ENCODE results near the gene SMOC2. TPM values are rescaled to one million over a fixed set of nuclear protein-coding genes. Genes with fewer than 3 reads are reported as not detected.

The SMOC2 gene
- total RNA-seq, 2 experiments from 2014 or later, result not detected

GRCh38 chr6:168715643-168716481 is 274.9 kb downstream of the SMOC2 start:
- CTCF ChIA-PET, result no interaction called here
- POLR2A ChIA-PET, result no interaction called here

- ChIA-PET CTCF (no interaction called here), POLR2A (no interaction called here)
Observed at GRCh38 chr6:168716581-168716980, 275.6 kb downstream of the SMOC2 start.

- ChIA-PET CTCF (no interaction called here), POLR2A (no interaction called here)
Observed at GRCh38 chr6:168717491-168717890, 276.5 kb downstream of the SMOC2 start.

Other genes with a start within 250 kb of the SMOC2 start
- gene DACT2, start 121.4 kb upstream of the SMOC2 start, total RNA-seq, result not detected

All from activated CD8-positive, alpha-beta memory T cell treated with anti-CD3 and anti-CD28 coated beads for 36 hours (primary cell).